Activated CD8-positive, alpha-beta memory T cell treated with anti-CD3 and anti-CD28 coated beads for 36 hours (primary cell): ENCODE data around the gene SIGLEC11. TPM values are rescaled to one million over a fixed set of nuclear protein-coding genes. Genes with fewer than 3 reads are reported as not detected.
"Not testable (repeated sequence)": the region's sequence is repeated elsewhere in the genome, so short reads cannot be mapped to it uniquely, and the experiment has no call there.

Source experiments
- CTCF ChIA-PET: fragments of 350-600 bp; sonication (Branson Sonifier 250); formaldehyde crosslinking; loops from one replicate; lab custom pipeline; 2021; ENCODE audit warnings: antibody characterized with exemption; lab: Charles Lee
- POLR2A ChIA-PET: fragments of 350-600 bp; sonication (Branson Sonifier 250); formaldehyde crosslinking; loops from one replicate; lab custom pipeline; 2021; ENCODE audit warnings: antibody characterized with exemption; lab: Charles Lee
- total RNA-seq, 2 experiments: library from RNA; stranded (reverse); gene quantifications; one replicate each; pipeline ENCODE4 v1.2.3, GENCODE V29; 2021

Gene SIGLEC11
- total RNA-seq, 2 experiments from 2014 or later: not detected

GRCh38 chr19:49954933-49955332 is 6.0 kb downstream of the SIGLEC11 start:
- POLR2A ChIA-PET: no interaction called here
- CTCF ChIA-PET: interaction anchor here (2.6 kb wide), 1 partner anchor 17 kb away, joined by 13 read pairs; no protein-coding TSS in a partner anchor

DNA sequence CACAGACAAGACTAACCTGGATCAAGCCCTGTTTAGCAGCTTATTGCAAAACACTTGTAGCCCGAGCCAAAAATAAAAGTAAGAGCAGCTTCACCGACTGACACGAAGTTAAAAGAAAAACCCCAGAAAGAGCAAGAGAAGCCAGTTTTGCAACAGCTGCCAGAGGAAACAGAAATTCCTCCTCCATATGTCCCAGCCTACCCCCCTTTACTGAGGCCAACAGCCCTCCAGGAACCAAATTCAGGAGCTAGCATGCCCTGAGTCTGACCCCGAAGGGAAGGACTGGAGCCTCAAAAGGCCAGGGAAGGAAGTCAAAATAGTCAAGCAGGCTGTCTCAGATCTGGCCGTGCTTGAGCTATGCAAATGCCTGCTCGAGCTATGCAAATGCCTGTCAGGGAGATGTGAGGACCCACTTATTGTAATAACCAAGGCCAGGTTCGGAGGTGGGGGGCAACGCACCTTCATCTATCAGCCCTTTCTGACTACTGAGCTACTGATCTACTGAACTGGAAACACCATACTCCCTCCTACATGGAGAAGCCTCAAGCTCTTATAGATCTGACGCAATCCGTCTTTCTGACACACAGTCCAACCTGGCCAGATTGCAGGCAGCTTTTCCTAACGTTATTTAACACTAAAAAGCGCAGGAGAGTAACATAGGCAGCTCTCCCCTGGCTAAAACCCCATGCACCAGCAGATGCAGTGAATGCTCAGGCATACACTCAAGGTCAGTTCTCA is 6.7 kb downstream of the SIGLEC11 start:
- ChIA-PET POLR2A (no interaction called here), CTCF (interaction anchor here (0.9 to 2.6 kb wide), 2 partner anchors 17 to 29 kb away, joined by 5 to 13 read pairs; no protein-coding TSS in a partner anchor)

DNA sequence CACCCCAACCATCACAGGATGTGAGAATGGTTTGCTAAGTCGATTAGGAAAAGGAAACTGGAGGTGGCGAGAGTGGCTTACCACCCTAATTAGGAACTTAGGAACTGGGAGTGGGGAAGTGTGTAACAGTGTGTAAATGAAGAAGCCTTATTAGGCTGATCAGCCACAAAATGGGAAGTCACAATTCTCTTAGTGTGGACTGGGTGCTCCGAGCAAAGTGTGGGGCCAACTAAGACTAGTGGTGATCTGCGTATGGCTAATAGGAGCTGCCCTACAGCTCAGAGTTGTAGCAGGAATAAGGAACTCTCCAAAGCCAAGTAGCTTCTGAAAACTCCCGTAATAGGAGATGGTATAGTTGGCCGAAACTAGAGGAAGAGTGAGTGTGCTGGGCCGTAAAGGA is 7.6 kb downstream of the SIGLEC11 start:
- ChIA-PET CTCF (interaction anchor here (0.9 to 2.6 kb wide), 2 partner anchors 16 to 30 kb away, joined by 5 to 13 read pairs; no protein-coding TSS in a partner anchor), POLR2A (no interaction called here)

DNA sequence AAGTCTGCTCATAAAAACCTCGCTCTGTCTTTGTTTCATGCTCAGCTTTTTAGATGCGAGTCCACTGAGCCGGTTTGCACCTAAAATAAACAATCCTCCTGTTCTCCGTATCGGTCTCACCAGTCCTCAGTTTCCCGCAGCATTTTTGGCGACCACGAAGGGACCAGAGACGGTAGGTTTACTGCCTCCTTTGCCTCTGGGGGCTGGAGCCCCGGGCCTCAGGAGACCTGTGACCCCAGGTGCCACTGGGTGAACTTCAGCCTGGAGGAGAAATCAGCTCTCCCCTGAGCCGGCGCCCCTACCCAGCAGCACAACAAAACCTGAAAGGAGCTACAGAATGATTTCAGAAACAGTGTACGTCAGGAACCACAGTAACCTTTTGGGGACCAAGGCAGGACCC is 8.1 kb downstream of the SIGLEC11 start:
- ChIA-PET CTCF (interaction anchor here (2.6 kb wide), 1 partner anchor 15 kb away, joined by 13 read pairs; no protein-coding TSS in a partner anchor), POLR2A (no interaction called here)

- CTCF ChIA-PET: no interaction called here
Measured at GRCh38 chr19:49952479-49952836, 8.5 kb downstream of the SIGLEC11 start.

GRCh38 chr19:49951806-49952478 is 9.0 kb downstream of the SIGLEC11 start:
- CTCF ChIA-PET: no interaction called here
- POLR2A ChIA-PET: no interaction called here

More at GRCh38 chr19:49952479-49952836, 8.5 kb downstream of the SIGLEC11 start:
- POLR2A ChIA-PET: no interaction called here

DNA sequence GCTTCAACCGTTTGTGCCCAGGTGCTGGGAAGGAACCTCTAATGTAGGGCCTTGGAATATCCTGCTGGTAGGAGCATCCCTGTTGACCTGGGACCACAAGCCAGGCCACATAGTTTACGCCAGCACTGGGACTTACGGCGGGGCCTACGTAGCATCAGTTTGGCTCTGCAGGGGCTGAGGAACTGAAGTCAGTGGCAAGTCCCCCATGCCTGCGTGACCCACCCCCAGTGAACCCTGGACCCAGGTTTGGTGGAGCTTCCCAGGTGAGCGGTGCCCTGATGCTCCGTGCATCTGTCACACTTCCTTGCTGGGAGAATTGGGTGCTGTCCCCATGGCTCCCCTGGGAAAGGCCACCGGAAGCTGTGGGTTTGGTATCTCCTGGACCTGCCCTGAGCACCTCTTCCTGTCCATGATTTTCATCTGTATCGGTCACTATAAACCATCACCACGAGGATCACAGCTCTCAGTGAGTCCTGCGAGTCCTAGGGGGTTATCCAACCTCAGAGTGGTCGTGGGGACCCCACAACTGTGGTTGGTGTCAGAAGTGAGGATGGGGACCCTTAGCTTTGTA is 9.9 kb downstream of the SIGLEC11 start:
- CTCF ChIA-PET: interaction anchor here (0.6 kb wide), 1 partner anchor 15 kb away, joined by 3 read pairs; no protein-coding TSS in a partner anchor
- POLR2A ChIA-PET: no interaction called here

DNA sequence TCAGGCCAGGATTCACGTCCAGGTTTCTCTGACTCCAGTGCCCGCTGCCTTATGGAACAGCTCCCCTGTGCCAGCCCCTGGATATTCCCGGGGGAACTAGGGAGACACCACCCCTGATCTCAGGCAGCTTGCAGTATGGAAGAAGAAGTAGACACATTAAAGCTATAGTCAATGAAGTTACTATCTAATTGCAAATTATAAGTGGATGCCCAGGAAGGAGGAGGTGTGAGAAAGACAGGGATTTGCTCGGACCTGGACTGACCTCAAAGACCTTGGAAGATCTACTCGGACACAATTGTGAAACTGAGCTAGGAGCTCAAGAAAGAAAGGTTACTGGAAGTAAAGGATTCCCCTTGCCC is 10.4 kb downstream of the SIGLEC11 start:
- ChIA-PET CTCF (interaction anchor here (0.6 kb wide), 1 partner anchor 15 kb away, joined by 3 read pairs; no protein-coding TSS in a partner anchor), POLR2A (no interaction called here)

- CTCF ChIA-PET: interaction anchor here (1.3 kb wide), 1 partner anchor 12 kb away, joined by 4 read pairs; no protein-coding TSS in a partner anchor
- POLR2A ChIA-PET: no interaction called here
Measured at GRCh38 chr19:49949742-49950589, 11.0 kb downstream of the SIGLEC11 start.

DNA sequence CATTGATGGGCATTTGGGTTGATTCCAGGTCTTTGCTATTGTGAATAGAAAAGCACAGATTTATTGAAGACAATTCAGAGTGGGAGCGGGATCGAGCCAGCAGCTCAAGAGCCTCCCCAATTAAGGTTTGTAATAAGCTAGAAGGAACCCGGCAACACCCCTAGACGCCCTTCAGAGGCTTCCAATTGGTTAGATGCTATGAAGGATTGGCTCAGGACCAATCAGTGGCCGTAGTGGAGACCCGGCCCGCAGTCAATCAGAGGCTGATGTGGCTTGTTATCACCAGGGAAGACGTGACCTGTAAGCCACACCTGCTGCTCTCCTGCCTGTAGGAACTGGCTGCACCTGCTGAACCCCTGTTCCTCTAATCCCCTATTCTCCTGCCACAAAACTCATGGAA is 14.6 kb downstream of the SIGLEC11 start:
- CTCF ChIA-PET: no interaction called here
- POLR2A ChIA-PET: no interaction called here

DNA sequence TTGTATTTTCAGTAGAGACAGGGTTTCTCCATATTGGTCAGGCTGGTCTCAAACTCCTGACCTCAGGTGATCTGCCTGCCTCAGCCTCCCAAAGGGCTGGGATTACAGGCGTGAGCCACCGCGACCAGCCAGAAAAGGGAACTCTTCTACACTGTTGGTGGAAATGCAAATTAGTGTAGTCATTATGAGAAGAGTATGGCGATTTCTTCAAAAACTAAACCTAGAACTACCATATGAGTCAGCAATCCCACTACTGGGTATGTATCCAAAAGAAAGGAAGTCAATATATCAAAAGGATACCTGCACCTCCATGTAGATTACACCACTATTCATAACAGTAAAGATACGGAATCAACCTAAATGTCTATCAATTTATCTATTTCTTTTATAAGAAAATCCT is 16.4 kb downstream of the SIGLEC11 start:
- CTCF ChIA-PET: not testable (repeated sequence)

GRCh38 chr19:49940482-49940791 is 20.5 kb downstream of the SIGLEC11 start:
- CTCF ChIA-PET: no interaction called here
- POLR2A ChIA-PET: no interaction called here

More for the DNA sequence above, 16.4 kb downstream of the SIGLEC11 start:
- POLR2A ChIA-PET: not testable (repeated sequence)

DNA sequence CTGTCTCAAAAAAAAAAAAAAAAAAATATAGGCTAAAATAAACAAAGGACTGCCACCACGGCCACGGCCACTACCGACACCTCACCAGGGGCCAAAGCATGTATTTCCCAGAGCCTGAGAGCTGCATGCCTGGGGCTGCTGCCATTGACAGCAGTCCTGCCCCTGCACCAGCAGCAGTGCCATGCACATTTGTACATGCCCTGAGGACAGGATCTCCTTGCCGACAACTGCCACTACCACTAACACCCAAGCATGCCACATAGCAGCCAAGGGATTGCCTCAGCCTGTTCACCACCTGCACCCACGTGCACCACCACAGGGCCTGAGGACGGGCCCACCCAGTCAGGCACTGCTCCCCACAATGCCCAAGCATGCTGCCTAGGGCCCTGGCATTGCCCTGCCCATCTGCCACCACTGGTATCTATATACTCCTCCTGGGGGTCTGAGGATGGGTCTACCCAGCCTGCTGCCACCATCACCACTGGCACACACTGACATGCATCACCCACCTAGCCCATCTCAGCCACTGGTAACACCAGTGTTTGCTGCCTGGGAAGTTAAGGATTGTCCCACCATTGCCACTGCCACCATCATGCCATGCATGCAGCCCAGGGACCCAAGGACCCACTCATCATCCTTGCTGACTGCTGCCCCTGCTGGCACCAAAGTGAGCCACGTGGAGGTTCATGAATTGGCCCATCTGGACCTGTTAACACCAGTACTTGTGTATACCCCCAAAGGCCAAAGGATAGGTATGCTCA is 21.1 kb downstream of the SIGLEC11 start:
- CTCF ChIA-PET: interaction anchor here (3.8 kb wide), 1 partner anchor 44 kb away, joined by 27 read pairs; no protein-coding TSS in a partner anchor
- POLR2A ChIA-PET: no interaction called here

- ChIA-PET POLR2A (interaction anchor here (0.7 kb wide), 1 partner anchor 72 kb away, joined by 7 read pairs; no protein-coding TSS in a partner anchor), CTCF (interaction anchor here (0.7 to 3.8 kb wide), 8 partner anchors 11 to 93 kb away, joined by 3 to 27 read pairs (median 4); no protein-coding TSS in a partner anchor)
Measured at GRCh38 chr19:49938662-49939061, 22.3 kb downstream of the SIGLEC11 start.

GRCh38 chr19:49937750-49938381 is 23.1 kb downstream of the SIGLEC11 start:
- ChIA-PET CTCF (interaction anchor here (0.5 to 3.8 kb wide), 19 partner anchors 8 to 526 kb away, joined by 3 to 27 read pairs (median 3); partner anchors contain the start of genes ATF5, NUP62 and VRK3), POLR2A (interaction anchor here (0.6 to 0.7 kb wide), 2 partner anchors 51 to 71 kb away, joined by 4 to 7 read pairs; no protein-coding TSS in a partner anchor)

- POLR2A ChIA-PET: no interaction called here
- CTCF ChIA-PET: interaction anchor here (3.4 to 3.8 kb wide), 2 partner anchors 18 to 48 kb away, joined by 13 to 27 read pairs; no protein-coding TSS in a partner anchor
Measured at GRCh38 chr19:49936549-49936948, 24.4 kb downstream of the SIGLEC11 start.

DNA sequence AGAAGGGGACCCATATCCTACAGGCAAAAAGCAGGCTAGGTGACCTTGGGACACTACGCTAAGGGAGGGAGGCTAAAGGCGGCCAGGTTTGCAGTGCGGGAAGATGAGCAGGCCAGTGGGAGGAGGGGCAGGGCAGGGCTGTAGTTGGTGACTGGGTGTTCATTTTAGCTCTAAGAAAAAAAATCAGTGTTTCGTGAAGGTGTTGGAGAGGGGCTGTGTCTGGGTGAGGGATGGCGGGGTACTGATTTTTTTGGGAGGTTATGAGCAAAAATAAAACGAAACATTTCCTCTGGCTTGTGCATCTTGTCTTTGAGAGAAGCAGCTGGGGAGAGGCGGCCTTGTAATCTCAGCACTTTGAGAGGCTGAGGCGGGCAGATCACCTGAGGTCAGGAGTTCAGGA is 27.3 kb downstream of the SIGLEC11 start:
- POLR2A ChIA-PET: no interaction called here
- CTCF ChIA-PET: interaction anchor here (1.1 kb wide), 1 partner anchor 50 kb away, joined by 4 read pairs; no protein-coding TSS in a partner anchor
